NK-92 treated with Interleukin-12 subunit alpha and Interleukin-12 subunit beta, amount 100 ng/mL, for 24 hours (cell line): Measurements from ENCODE around the gene ZNF423.

Source experiments
- DNase-seq: peaks from one replicate; lab custom pipeline; 2025; lab: John Stamatoyannopoulos, UW

ZNF423 gene

GRCh38 chr16:49640581-49640980 is 215.3 kb downstream of the ZNF423 start:
- DNase-seq = no peak

- no peak for DNase-seq
Observed at GRCh38 chr16:49639739-49640431, 216.0 kb downstream of the ZNF423 start.

- DNase-seq = no peak
Observed at GRCh38 chr16:49638673-49639610, 217.0 kb downstream of the ZNF423 start.

GRCh38 chr16:49637933-49638672 is 217.8 kb downstream of the ZNF423 start:
- no peak for DNase-seq

GRCh38 chr16:49637511-49637910 is 218.4 kb downstream of the ZNF423 start:
- no peak for DNase-seq

- no peak for DNase-seq
Observed at GRCh38 chr16:49636608-49637007, 219.3 kb downstream of the ZNF423 start.

- no peak for DNase-seq
Observed at GRCh38 chr16:49635591-49636581, 220.0 kb downstream of the ZNF423 start.

- DNase-seq = no peak
Observed at GRCh38 chr16:49635009-49635350, 220.9 kb downstream of the ZNF423 start.

- DNase-seq = no peak
Observed at GRCh38 chr16:49634235-49635008, 221.5 kb downstream of the ZNF423 start.

GRCh38 chr16:49632795-49633184 is 223.1 kb downstream of the ZNF423 start:
- no peak for DNase-seq

- no peak for DNase-seq
Observed at GRCh38 chr16:49632086-49632794, 223.7 kb downstream of the ZNF423 start.

GRCh38 chr16:49631187-49632041 is 224.5 kb downstream of the ZNF423 start:
- DNase-seq = no peak

- no peak for DNase-seq
Observed at GRCh38 chr16:49630783-49631182, 225.1 kb downstream of the ZNF423 start.

GRCh38 chr16:49629851-49630250 is 226.1 kb downstream of the ZNF423 start:
- DNase-seq = no peak

GRCh38 chr16:49628148-49628547 is 227.8 kb downstream of the ZNF423 start:
- no peak for DNase-seq

- no peak for DNase-seq
Observed at GRCh38 chr16:49625311-49626065, 230.4 kb downstream of the ZNF423 start.

GRCh38 chr16:49623501-49624266 is 232.2 kb downstream of the ZNF423 start:
- no peak for DNase-seq
